GM18868 (cell line): ENCODE results near the gene DHFR2.
A peak's percentile ranks its signal among the peaks of the same experiment; 100 is the strongest.
"Not testable (repeated sequence)": the region's sequence is repeated elsewhere in the genome, so short reads cannot be mapped to it uniquely, and the experiment has no call there.

ENCODE experiments used
- ATAC-seq: cut with Tn5 transposase; IDR thresholded peaks from one replicate; pipeline ENCODE4 v1.9.1; 2021; ENCODE audit warnings: mild to moderate bottlenecking, moderate library complexity; ENCODE audit not compliant: unreplicated experiment

Gene DHFR2

DNA sequence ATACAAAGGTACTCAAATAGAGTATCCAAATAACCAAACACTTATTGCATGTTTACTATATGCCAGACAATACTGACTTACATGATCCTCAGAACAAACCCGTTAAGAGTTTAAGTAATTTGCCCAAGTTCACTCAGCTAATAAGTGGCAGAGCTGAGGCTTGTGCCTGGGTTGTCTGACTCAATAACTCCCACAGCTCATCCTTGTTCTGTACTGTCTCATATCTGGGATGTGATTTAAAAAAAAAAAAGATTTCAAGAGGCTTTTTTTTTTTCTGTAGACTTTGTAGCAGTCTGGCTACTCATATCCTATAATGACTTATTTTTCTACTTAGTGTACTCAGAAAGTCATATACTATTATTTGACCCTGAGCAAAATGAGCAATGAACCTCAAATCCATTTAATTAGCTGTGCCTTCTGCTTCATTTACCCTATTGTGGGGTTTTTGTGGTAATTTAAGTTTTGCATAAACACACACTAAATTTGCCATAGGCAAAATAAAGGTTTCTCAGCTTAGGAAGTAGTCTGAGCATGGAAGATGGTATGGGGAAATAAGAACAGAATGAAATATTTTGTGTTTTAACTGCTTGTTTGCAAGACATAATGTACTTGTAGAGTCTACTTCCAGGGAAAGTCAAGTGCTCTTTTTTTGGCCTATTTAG is 3.2 kb upstream of the DHFR2 start:
- no peak for ATAC-seq

DNA sequence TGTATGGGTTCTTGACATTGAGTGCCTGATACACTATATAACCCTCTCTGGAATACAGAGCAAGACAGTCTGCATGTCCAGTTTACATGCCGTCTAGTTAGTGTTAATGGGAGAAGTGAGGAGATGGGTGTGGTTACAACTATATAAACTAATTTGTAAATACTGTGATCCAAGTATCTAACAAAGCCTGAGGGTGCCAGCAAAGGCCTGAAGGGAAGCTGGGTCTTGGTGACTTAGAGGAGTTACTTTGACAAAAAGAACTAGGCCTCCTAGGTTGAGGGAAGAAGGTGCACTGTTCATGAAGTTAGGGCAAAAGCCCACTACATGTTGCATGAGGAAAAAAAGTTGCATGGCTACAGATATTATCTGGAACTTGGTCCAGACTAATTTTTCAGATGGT is 2.4 kb upstream of the DHFR2 start:
- no peak for ATAC-seq

GRCh38 chr3:94064243-94064860 is 1.6 kb upstream of the DHFR2 start:
- no peak for ATAC-seq

- no peak for ATAC-seq
Measured at GRCh38 chr3:94063496-94064119, 892 bp upstream of the DHFR2 start.

DNA sequence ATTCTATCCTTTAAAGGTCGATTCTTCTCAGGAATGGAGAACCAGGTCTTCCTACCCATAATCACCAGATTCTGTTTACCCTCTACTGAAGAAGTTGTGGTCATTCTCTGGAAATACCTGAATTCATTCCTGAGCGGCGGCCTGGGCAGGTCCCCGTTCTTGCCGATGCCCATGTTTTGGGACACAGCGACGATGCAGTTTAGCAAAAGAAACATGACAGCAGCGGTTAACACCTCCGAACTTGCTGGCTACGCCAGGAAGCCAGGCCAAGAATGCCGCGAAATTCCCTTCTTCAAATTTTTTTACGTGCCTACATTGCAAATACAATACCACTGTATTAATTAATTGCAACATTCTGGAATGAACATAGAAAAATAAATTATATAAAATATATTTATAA is 1.4 kb downstream of the DHFR2 start:
- ATAC-seq = no peak

- ATAC-seq = no peak
Measured at GRCh38 chr3:94050546-94050945, 12.2 kb downstream of the DHFR2 start.

- ATAC-seq = no peak
Measured at GRCh38 chr3:94049267-94049666, 13.4 kb downstream of the DHFR2 start.

GRCh38 chr3:94046533-94046932 is 16.2 kb downstream of the DHFR2 start:
- no peak for ATAC-seq

- ATAC-seq = not testable (repeated sequence)
Measured at GRCh38 chr3:94044100-94044936, 18.4 kb downstream of the DHFR2 start.

- ATAC-seq = no peak
Measured at GRCh38 chr3:94043285-94043684, 19.4 kb downstream of the DHFR2 start.

GRCh38 chr3:94036909-94037507 is 25.7 kb downstream of the DHFR2 start:
- peak; percentile 90 for ATAC-seq

DNA sequence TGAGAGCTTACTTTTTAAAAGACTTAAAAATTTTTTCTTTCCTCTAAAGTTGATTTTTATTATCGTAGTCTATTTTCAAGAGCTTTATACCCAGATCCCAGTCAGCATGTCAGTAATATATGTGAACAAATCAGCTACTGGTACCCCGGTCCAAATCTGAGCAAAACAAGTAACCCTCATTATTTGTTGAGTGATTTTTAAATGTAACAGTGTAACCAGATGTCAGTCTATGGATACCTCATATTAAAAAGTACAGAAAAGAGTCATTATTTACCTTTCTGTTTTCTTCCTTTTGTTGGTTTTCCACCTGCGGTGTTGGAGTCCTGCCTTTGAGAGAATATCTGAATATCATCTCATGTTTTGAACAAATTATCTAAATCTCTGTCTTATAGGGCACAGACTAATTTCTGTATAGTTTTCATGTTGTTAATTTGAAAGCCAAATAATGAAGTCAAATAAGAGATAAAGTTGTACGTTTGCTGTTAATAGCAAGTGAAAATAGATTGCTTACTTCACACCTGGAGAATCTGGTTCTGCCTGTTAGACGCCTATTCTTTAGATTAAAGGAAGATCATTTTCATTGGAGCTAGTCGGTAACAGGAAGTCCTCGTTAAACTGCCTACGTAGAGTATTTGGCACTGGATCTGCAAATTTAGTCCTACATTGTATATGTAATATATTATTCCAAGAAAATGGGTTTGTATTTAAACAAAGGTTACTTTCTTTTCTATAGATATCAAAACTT is 34.5 kb downstream of the DHFR2 start, which contains the start of gene STX19:
Gene STX19 (minus strand): TSS at position 505 of the 745 bp plus-strand sequence. CDS start 13,328 bp downstream, outside the sequence.
- no peak for ATAC-seq

GRCh38 chr3:94026623-94027022 is 36.1 kb downstream of the DHFR2 start:
- no peak for ATAC-seq

DNA sequence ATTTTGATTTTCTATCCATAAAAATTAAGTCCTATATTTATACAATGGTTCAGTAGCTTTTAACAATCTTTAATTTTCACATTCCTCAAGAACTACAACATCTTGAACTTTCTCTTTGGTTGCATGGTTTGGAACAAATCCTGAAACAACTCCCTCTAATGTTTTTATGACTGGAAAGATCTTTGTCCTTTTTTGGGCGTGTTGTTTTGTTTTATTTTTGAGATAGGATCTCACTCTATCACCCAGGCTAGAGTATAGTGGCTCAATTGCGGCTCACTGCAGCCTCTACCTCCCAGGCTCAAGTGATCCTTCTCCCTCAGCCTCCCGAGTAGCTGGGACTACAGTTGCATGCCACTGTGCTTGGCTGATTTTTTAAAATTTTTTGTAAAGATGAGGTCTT is 38.3 kb downstream of the DHFR2 start:
- ATAC-seq = no peak

DNA sequence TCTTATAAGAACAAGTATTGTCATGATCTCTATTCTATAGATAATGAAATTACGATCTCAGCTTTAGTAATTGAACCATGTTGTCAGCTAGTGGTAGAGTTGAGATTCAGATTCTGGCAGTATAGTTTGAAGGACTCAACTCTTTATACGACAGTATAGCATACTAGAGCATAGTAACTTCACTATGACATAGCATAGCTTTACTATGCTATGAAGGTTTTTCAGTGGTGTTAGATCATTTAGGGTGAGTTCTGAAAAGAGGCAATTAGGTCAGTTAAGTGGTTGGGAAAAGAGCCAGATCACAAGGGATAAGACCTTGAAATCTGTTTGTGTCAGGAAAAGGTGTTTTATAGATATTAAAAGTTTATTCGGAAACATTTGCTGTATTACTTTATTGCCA is 42.4 kb downstream of the DHFR2 start:
- ATAC-seq = no peak

DNA sequence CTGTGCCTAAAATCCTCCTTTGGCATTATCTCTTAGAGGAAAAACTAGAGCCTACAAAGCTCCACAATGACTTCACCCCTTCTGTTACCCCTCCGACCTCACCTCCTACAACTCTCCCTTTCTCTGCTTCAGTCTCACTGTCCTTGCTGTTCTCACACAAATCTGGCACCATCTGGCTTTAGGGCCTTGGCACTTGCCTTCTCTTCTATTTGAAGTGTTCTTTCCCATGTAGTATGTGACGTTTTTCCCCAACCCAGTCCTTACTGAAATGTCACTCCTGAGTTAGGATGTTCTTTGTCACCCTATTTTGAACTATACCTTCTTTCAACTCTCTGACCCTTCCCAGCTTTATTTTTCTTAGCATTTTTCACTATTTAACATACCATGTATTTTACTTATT is 43.1 kb downstream of the DHFR2 start:
- ATAC-seq = no peak

DNA sequence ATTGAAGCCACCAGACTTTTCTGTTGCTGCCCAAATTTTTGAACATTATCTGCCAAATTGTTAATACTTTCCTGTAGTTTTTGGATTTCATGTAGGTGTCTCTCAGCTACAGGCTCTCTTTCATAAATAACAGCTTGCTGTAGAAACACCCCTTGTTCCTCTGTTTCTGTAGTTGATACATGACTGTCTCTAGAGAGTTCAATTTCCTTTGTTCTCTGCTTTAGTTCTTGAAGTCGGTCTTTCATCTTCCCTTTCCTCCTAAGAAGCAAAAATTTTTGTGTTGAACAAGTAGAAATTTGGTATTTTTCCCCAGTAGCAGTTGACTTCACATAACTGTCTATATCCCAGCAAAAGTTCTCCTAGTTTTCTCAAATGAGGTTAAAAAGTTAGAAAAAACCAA is 47.7 kb downstream of the DHFR2 start:
- no peak for ATAC-seq

- ATAC-seq = no peak
Measured at GRCh38 chr3:94012185-94012584, 50.5 kb downstream of the DHFR2 start.

- ATAC-seq = no peak
Measured at GRCh38 chr3:94011233-94011711, 51.4 kb downstream of the DHFR2 start.

DNA sequence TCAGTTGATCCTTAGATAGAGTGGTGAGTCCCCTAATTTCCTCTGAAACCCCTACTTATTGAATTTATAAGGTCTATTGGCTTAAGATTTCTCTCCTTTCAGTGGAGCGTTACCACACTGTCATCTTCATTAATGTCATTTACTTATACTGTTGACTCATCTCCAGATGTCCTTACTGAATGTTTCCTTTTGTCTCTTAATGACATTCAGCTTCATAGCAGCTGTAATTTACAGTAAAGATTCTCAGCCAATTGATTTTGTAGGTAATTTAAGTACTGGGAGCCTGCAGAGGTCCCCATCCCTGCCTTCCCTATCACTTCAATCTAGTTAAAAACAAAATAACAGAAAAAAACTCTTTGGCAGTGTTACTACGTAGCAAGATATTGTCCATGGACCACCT is 53.1 kb downstream of the DHFR2 start:
- ATAC-seq = no peak
